ENCODE measurements around the gene PAX5.

PAX5 gene

GRCh38 chr9:36969216-36969771 is 64.8 kb downstream of the PAX5 start:
- H3K4ac ChIP-seq (ENCODE audit: low read length), result no peak overlapping the region
- H2BK12ac ChIP-seq (ENCODE audit: low read length), result peak overlapping the region; percentile 48
- WGBS, 2 donors (ENCODE audit: extremely low coverage in 2 of 2, insufficient read length in 2 of 2, insufficient replicate concordance in 1 of 2), result no CpG with 5 or more reads among the region's 11 CpGs
- H2BK15ac ChIP-seq (ENCODE audit: low read length), result no peak overlapping the region
- no peak overlapping the region for H4K8ac ChIP-seq (ENCODE audit: low read depth, low read length)
- no peak overlapping the region for H2BK120ac ChIP-seq (ENCODE audit: low read depth, low read length)
- H3K4me2 ChIP-seq (ENCODE audit: insufficient read depth, low read length, poor library complexity, severe bottlenecking), result no peak overlapping the region
- H2AFZ ChIP-seq (ENCODE audit: low read length), result no peak overlapping the region
- H3K27me3 ChIP-seq (ENCODE audit: control insufficient read depth in 3 of 3, insufficient read depth in 3 of 3, low read depth in 1 of 3, low read length in 3 of 3), result no peaks in the 10 kb centered on the region
- H3K23ac ChIP-seq (ENCODE audit: low read depth, low read length, poor library complexity), result no peak overlapping the region
- peaks cover 0 to 2% of the 10 kb centered on the region in 2 donors for H3K4me1 ChIP-seq (ENCODE audit: control insufficient read depth in 2 of 2, insufficient read depth in 1 of 2, low read depth in 1 of 2, low read length in 2 of 2)
- peak overlapping the region; percentile 78 for H3K18ac ChIP-seq (ENCODE audit: low read length)
- no peak for DNase-seq (ENCODE audit: low spot score)
- no peak overlapping the region for H3K9ac ChIP-seq (ENCODE audit: low read depth, low read length, poor library complexity)
- no peak overlapping the region for H4K91ac ChIP-seq (ENCODE audit: low read depth, low read length, poor library complexity)
- H2AK5ac ChIP-seq (ENCODE audit: low read depth, low read length), result peak overlapping the region; percentile 42
- H3K36me3 ChIP-seq (replicated peaks in 1 of 2; ENCODE audit: control insufficient read depth in 2 of 2, insufficient read depth in 2 of 2, low read length in 2 of 2), result peaks cover 0 to 39% of the 10 kb centered on the region in 2 donors
- H3K27ac ChIP-seq (replicated peaks; ENCODE audit: low read length), result no peak overlapping the region
- no peak overlapping the region for H3K14ac ChIP-seq (ENCODE audit: low read length)
- H3K4me3 ChIP-seq (ENCODE audit: low read length in 2 of 2), result no peak overlapping the region
- no peaks in the 10 kb centered on the region for H3K9me3 ChIP-seq (replicated peaks in 1 of 2; ENCODE audit: control insufficient read depth in 2 of 2, insufficient read depth in 1 of 2, low read depth in 1 of 2, low read length in 2 of 2)
- H2BK5ac ChIP-seq (ENCODE audit: low read length), result peak overlapping the region; percentile 21
- no peaks in the 10 kb centered on the region for H3K79me1 ChIP-seq (ENCODE audit: low read depth, low read length)

- no peak overlapping the region for H2BK120ac ChIP-seq (ENCODE audit: low read depth, low read length)
- no CpG with 5 or more reads among the region's 7 CpGs for WGBS, 2 donors (ENCODE audit: extremely low coverage in 2 of 2, insufficient read length in 2 of 2, insufficient replicate concordance in 1 of 2)
- H3K4me2 ChIP-seq (ENCODE audit: insufficient read depth, low read length, poor library complexity, severe bottlenecking), result no peak overlapping the region
- no peak overlapping the region for H2BK12ac ChIP-seq (ENCODE audit: low read length)
- no peak overlapping the region for H2AK5ac ChIP-seq (ENCODE audit: low read depth, low read length)
- no peak overlapping the region for H3K4ac ChIP-seq (ENCODE audit: low read length)
- H3K27me3 ChIP-seq (ENCODE audit: control insufficient read depth in 3 of 3, insufficient read depth in 3 of 3, low read depth in 1 of 3, low read length in 3 of 3), result no peaks in the 10 kb centered on the region
- H3K18ac ChIP-seq (ENCODE audit: low read length), result no peak overlapping the region
- no peak overlapping the region for H2BK5ac ChIP-seq (ENCODE audit: low read length)
- H4K8ac ChIP-seq (ENCODE audit: low read depth, low read length), result no peak overlapping the region
- H3K79me1 ChIP-seq (ENCODE audit: low read depth, low read length), result no peaks in the 10 kb centered on the region
- H3K27ac ChIP-seq (replicated peaks; ENCODE audit: low read length), result no peak overlapping the region
- H3K14ac ChIP-seq (ENCODE audit: low read length), result no peak overlapping the region
- H3K4me3 ChIP-seq (ENCODE audit: low read length in 2 of 2), result no peak overlapping the region
- H4K91ac ChIP-seq (ENCODE audit: low read depth, low read length, poor library complexity), result no peak overlapping the region
- H3K9me3 ChIP-seq (replicated peaks in 1 of 2; ENCODE audit: control insufficient read depth in 2 of 2, insufficient read depth in 1 of 2, low read depth in 1 of 2, low read length in 2 of 2), result no peaks in the 10 kb centered on the region
- no peak overlapping the region for H2BK15ac ChIP-seq (ENCODE audit: low read length)
- peaks cover 0 to 2% of the 10 kb centered on the region in 2 donors for H3K4me1 ChIP-seq (ENCODE audit: control insufficient read depth in 2 of 2, insufficient read depth in 1 of 2, low read depth in 1 of 2, low read length in 2 of 2)
- no peak overlapping the region for H3K23ac ChIP-seq (ENCODE audit: low read depth, low read length, poor library complexity)
- peaks cover 0 to 41% of the 10 kb centered on the region in 2 donors for H3K36me3 ChIP-seq (replicated peaks in 1 of 2; ENCODE audit: control insufficient read depth in 2 of 2, insufficient read depth in 2 of 2, low read length in 2 of 2)
- no peak overlapping the region for H3K9ac ChIP-seq (ENCODE audit: low read depth, low read length, poor library complexity)
- DNase-seq (ENCODE audit: low spot score), result no peak
- H2AFZ ChIP-seq (ENCODE audit: low read length), result no peak overlapping the region
These were observed 65.4 kb downstream of the PAX5 start for GRCh38 chr9:36968574-36969215.

DNA sequence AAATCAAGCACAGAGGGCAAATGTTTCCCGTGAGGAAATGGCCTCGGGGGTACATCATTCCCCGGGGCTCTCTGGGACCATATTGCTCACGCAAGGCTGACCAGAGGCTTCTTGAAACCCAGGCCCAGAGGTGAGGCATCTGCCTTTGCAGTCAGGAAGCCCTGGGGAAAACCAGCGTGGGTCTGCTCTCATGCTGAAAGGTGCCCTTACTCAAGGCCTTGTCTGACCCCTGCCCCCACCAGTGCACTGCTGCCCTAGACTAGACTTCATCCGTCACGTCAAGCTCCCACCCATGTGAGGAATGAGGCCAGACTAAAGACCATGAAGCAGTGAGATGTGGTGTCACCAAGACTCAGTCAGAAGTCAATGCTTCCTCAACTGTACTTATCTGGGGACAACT is 66.1 kb downstream of the PAX5 start:
- H3K4me2 ChIP-seq (ENCODE audit: insufficient read depth, low read length, poor library complexity, severe bottlenecking), result no peak overlapping the region
- H2BK120ac ChIP-seq (ENCODE audit: low read depth, low read length), result no peak overlapping the region
- no peak overlapping the region for H3K14ac ChIP-seq (ENCODE audit: low read length)
- no peak overlapping the region for H2AK5ac ChIP-seq (ENCODE audit: low read depth, low read length)
- no peaks in the 10 kb centered on the region for H3K9me3 ChIP-seq (replicated peaks in 1 of 2; ENCODE audit: control insufficient read depth in 2 of 2, insufficient read depth in 1 of 2, low read depth in 1 of 2, low read length in 2 of 2)
- no peak overlapping the region for H2BK5ac ChIP-seq (ENCODE audit: low read length)
- H3K79me1 ChIP-seq (ENCODE audit: low read depth, low read length), result no peaks in the 10 kb centered on the region
- no peak overlapping the region for H3K4me3 ChIP-seq (ENCODE audit: low read length in 2 of 2)
- H3K4me1 ChIP-seq (ENCODE audit: control insufficient read depth in 2 of 2, insufficient read depth in 1 of 2, low read depth in 1 of 2, low read length in 2 of 2), result peaks cover 0 to 2% of the 10 kb centered on the region in 2 donors
- H4K91ac ChIP-seq (ENCODE audit: low read depth, low read length, poor library complexity), result no peak overlapping the region
- no peak overlapping the region for H2BK12ac ChIP-seq (ENCODE audit: low read length)
- no peak overlapping the region for H3K23ac ChIP-seq (ENCODE audit: low read depth, low read length, poor library complexity)
- H2BK15ac ChIP-seq (ENCODE audit: low read length), result no peak overlapping the region
- H3K9ac ChIP-seq (ENCODE audit: low read depth, low read length, poor library complexity), result no peak overlapping the region
- no peak overlapping the region for H3K27ac ChIP-seq (replicated peaks; ENCODE audit: low read length)
- H2AFZ ChIP-seq (ENCODE audit: low read length), result no peak overlapping the region
- WGBS, 2 donors (ENCODE audit: extremely low coverage in 2 of 2, insufficient read length in 2 of 2, insufficient replicate concordance in 1 of 2), result no CpG with 5 or more reads among the region's 7 CpGs
- H3K18ac ChIP-seq (ENCODE audit: low read length), result no peak overlapping the region
- no peak overlapping the region for H4K8ac ChIP-seq (ENCODE audit: low read depth, low read length)
- peaks cover 0 to 44% of the 10 kb centered on the region in 2 donors for H3K36me3 ChIP-seq (replicated peaks in 1 of 2; ENCODE audit: control insufficient read depth in 2 of 2, insufficient read depth in 2 of 2, low read length in 2 of 2)
- no peak overlapping the region for H3K4ac ChIP-seq (ENCODE audit: low read length)
- no peak for DNase-seq (ENCODE audit: low spot score)
- H3K27me3 ChIP-seq (ENCODE audit: control insufficient read depth in 3 of 3, insufficient read depth in 3 of 3, low read depth in 1 of 3, low read length in 3 of 3), result no peaks in the 10 kb centered on the region

DNA sequence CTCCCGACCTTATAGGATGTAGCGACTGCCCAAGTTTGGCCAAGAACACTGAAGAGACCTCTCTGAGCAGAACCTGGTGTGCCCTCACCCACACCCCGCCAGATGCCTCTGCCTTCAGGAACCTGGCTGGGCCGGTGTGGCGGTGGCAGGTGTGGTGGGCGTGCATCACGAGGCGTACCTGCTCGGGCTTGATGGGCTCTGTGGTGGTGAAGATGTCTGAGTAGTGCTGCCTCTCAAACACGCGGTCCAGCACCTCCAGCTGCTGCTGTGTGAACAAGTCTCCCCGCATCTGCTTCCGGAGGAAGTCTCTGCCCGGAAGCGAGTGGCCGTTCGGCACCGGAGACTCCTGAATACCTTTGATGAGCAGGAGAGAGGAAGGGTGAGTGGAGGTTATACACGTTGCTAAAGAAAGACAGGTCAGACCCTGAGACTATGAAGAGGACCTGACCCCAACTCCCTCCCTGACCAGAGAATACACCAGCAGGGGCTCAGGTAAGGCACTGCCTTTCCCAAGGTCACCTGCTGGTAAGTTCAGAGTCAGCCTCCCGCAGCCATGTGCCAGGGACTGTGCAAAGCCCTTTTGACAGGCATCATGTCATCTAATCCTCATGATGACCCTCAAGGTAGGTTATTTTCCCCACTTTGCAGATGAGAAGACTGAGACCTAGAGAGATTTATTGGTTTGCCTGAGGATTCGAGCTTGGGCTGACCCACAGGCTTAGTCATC is 67.5 kb downstream of the PAX5 start:
- Histone ChIP-seq H3K14ac (ENCODE audit: low read length) (peak overlapping the region; percentile 74), H4K91ac (ENCODE audit: low read depth, low read length, poor library complexity) (no peak overlapping the region), H3K23ac (ENCODE audit: low read depth, low read length, poor library complexity) (peak overlapping the region; percentile 3), H2BK12ac (ENCODE audit: low read length) (no peak overlapping the region), H3K18ac (ENCODE audit: low read length) (peak overlapping the region; percentile 81), H3K27me3 (ENCODE audit: control insufficient read depth in 3 of 3, insufficient read depth in 3 of 3, low read depth in 1 of 3, low read length in 3 of 3) (peaks cover 0 to 2% (median 0%) of the 10 kb centered on the region in 3 experiments), H3K4me2 (ENCODE audit: insufficient read depth, low read length, poor library complexity, severe bottlenecking) (no peak overlapping the region), H3K4ac (ENCODE audit: low read length) (no peak overlapping the region), H2BK15ac (ENCODE audit: low read length) (peak overlapping the region; percentile 31), H3K27ac (replicated peaks; ENCODE audit: low read length) (no peak overlapping the region), H3K9me3 (replicated peaks in 1 of 2; ENCODE audit: control insufficient read depth in 2 of 2, insufficient read depth in 1 of 2, low read depth in 1 of 2, low read length in 2 of 2) (no peaks in the 10 kb centered on the region), H3K4me1 (ENCODE audit: control insufficient read depth in 2 of 2, insufficient read depth in 1 of 2, low read depth in 1 of 2, low read length in 2 of 2) (peaks cover 0 to 2% of the 10 kb centered on the region in 2 donors), H3K36me3 (replicated peaks in 1 of 2; ENCODE audit: control insufficient read depth in 2 of 2, insufficient read depth in 2 of 2, low read length in 2 of 2) (peaks cover 0 to 59% of the 10 kb centered on the region in 2 donors), H3K4me3 (ENCODE audit: low read length in 2 of 2) (no peak overlapping the region), H2AK5ac (ENCODE audit: low read depth, low read length) (peak overlapping the region; percentile 73), H2BK120ac (ENCODE audit: low read depth, low read length) (no peak overlapping the region), H4K8ac (ENCODE audit: low read depth, low read length) (no peak overlapping the region), H3K9ac (ENCODE audit: low read depth, low read length, poor library complexity) (peak overlapping the region; percentile 50), H2AFZ (ENCODE audit: low read length) (no peak overlapping the region), H3K79me1 (ENCODE audit: low read depth, low read length) (no peaks in the 10 kb centered on the region), H2BK5ac (ENCODE audit: low read length) (no peak overlapping the region)
- WGBS, 2 donors (ENCODE audit: extremely low coverage in 2 of 2, insufficient read length in 2 of 2, insufficient replicate concordance in 1 of 2), result no CpG with 5 or more reads among the region's 21 CpGs
- DNase-seq (ENCODE audit: low spot score), result no peak
